GM19452 (cell line): Measurements from ENCODE around the gene ZRANB3.
"Not testable (repeated sequence)": the region's sequence is repeated elsewhere in the genome, so short reads cannot be mapped to it uniquely, and the experiment has no call there.

Experiments
- ATAC-seq: cut with Tn5 transposase; IDR thresholded peaks from one replicate; pipeline ENCODE4 v1.9.1; 2021; ENCODE audit not compliant: unreplicated experiment

The ZRANB3 gene

DNA sequence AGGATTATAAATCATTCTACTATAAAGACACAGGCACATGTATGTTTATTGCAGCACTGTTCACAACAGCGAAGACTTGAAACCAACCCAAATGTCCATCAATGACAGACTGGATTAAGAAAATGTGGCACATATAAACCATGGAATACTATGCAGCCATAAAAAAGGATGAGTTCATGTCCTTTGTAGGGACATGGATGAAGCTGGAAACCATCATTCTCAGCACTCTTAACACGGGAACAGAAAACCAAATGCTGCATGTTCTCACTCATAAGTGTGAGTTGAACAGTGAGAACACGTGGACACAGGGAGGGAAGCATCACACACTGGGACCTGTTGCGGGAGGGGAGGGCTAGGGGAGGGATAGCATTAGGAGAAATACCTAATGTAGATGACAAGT, 441.4 kb downstream of the ZRANB3 start:
- not testable (repeated sequence) for ATAC-seq
